GM12878 (cell line): ENCODE data around the gene CCDC144A. TPM values are rescaled to one million over a fixed set of nuclear protein-coding genes. Genes with fewer than 3 reads are reported as not detected.
"Not testable (repeated sequence)": the region's sequence is repeated elsewhere in the genome, so short reads cannot be mapped to it uniquely, and the experiment has no call there.

Experiments
- ATAC-seq: fragments of 200-7000 bp; cut with Tn5 transposase; 3 replicates; pipeline ENCODE4 v1.9.1; 2020; ENCODE audit warnings: mild to moderate bottlenecking, moderate library complexity
- BruUV-seq: library from RNA; stranded (reverse); fragments of 400-500 nt; replicated peaks from 2 replicates; lab custom pipeline; 2021; lab: Mats Ljungman, UMichigan
- CTCF ChIA-PET: fragments of 300-600 bp; sonication (Branson Sonifier 250); formaldehyde crosslinking; extraction: SDS; loops from one replicate; lab custom pipeline; 2021; ENCODE audit warnings: inconsistent platforms; lab: Yijun Ruan, JAX
- POLR2A ChIA-PET: fragments of 350-600 bp; formaldehyde crosslinking; extraction: SDS; loops from one replicate; lab custom pipeline; 2021; ENCODE audit warnings: inconsistent platforms; lab: Charles Lee
- RAD21 ChIA-PET: fragments of 300-600 bp; sonication (Branson Sonifier 250); formaldehyde crosslinking; loops from one replicate; lab custom pipeline; 2023; ENCODE audit warnings: antibody characterized with exemption; ENCODE audit not compliant: unreplicated experiment; lab: Charles Lee
- SMC1A ChIA-PET: fragments of 300-600 bp; sonication (Branson Sonifier 250); formaldehyde crosslinking; loops from one replicate; lab custom pipeline; 2023; ENCODE audit not compliant: unreplicated experiment, uncharacterized antibody; lab: Charles Lee
- DNase-seq: peaks from one replicate; pipeline ENCODE4 v3.0.0-alpha.2; 2011; ENCODE audit warnings: low read depth, low spot score
- FAIRE-seq: peaks from 3 replicates; lab custom pipeline; 2011; peaks lifted over from hg19 to GRCh38; lab: Jason Lieb, UNC
- H2AFZ ChIP-seq: 2 replicates; pipeline ENCODE4 v1.6.0; 2011; ENCODE audit warnings: low read depth, low read length, control low read depth; ENCODE audit not compliant: control insufficient read depth
- H3K27ac ChIP-seq: 2 replicates; pipeline ENCODE4 v1.5.1; 2011; ENCODE audit warnings: control low read depth; ENCODE audit not compliant: control insufficient read depth, insufficient read depth
- H3K27me3 ChIP-seq, 2 experiments: replicated peaks in 1 of 2; 2 replicates each; pipeline versions ENCODE4 v1.6.0 to v1.6.1; 2011; ENCODE audit warnings: low read length in 1 of 2; ENCODE audit not compliant: control insufficient read depth in 2 of 2, insufficient read depth in 2 of 2
- H3K36me3 ChIP-seq, 2 experiments: 2 replicates each; pipeline ENCODE4 v1.5.1; 2011; ENCODE audit warnings: low read length in 1 of 2; ENCODE audit not compliant: control insufficient read depth in 2 of 2, insufficient read depth in 2 of 2
- H3K4me1 ChIP-seq: 2 replicates; pipeline ENCODE4 v1.6.1; 2011; ENCODE audit warnings: mild to moderate bottlenecking, low read length, moderate library complexity, mixed read lengths; ENCODE audit not compliant: control insufficient read depth, insufficient read depth
- H3K4me2 ChIP-seq: 2 replicates; pipeline ENCODE4 v1.6.0; 2011; ENCODE audit warnings: control low read depth; ENCODE audit not compliant: control insufficient read depth, insufficient read depth
- H3K4me3 ChIP-seq: fragments of 200-600 bp; sonication (generic); 2 replicates; pipeline ENCODE4 v1.5.1; 2016
- H3K79me2 ChIP-seq: 2 replicates; pipeline ENCODE4 v1.6.0; 2011; ENCODE audit warnings: low read length; ENCODE audit not compliant: control insufficient read depth, insufficient read depth
- H3K9ac ChIP-seq: 2 replicates; pipeline ENCODE4 v1.8.0; 2011; ENCODE audit warnings: low read length, control low read depth, mixed read lengths; ENCODE audit not compliant: control insufficient read depth, insufficient read depth
- H3K9me3 ChIP-seq: replicated peaks from 3 replicates; pipeline ENCODE4 v1.5.1; 2011; ENCODE audit warnings: mild to moderate bottlenecking, low read length; ENCODE audit not compliant: control insufficient read depth, insufficient read depth
- H4K20me1 ChIP-seq: 2 replicates; pipeline ENCODE4 v1.6.0; 2011; ENCODE audit not compliant: control insufficient read depth, insufficient read depth
- BCL3 ChIP-seq: IDR thresholded peaks from 2 replicates; pipeline ENCODE4 v1.6.1; 2011; ENCODE audit warnings: borderline replicate concordance, low read depth, mild to moderate bottlenecking, moderate library complexity, low read length; ENCODE audit not compliant: insufficient read depth, poor library complexity, severe bottlenecking
- WGBS: methylation state at CpG from one replicate; pipeline ENCODE4 v1.1.6; 2016; ENCODE audit warnings: low lambda C conversion rate; ENCODE audit not compliant: insufficient replicate concordance, insufficient coverage; ENCODE audit errors: missing lambda C conversion rate; 5-methylcytosine and 5-hydroxymethylcytosine counted together
- in situ Hi-C: fragments of 300-500 bp; cut with MboI; formaldehyde crosslinking; loops from 9 replicates; pipeline ENCODE4 v1.14.3; 2018; ENCODE audit warnings: mixed read lengths
- intact Hi-C: fragments of 100-400 bp; cut with micrococcal nuclease; formaldehyde crosslinking; loops from one replicate; pipeline ENCODE4 v1.14.2; 2022; ENCODE audit not compliant: unreplicated experiment
- polyA plus RNA-seq, 11 experiments: library from polyadenylated mRNA; depleted of rRNA in 4 of 11; unstranded in 6 of 11; stranded (reverse) in 5 of 11; fragments of >200 nt; fragmentation: Nextera tagmentation in 4 of 11; fragmentation: Illumina TruSeq in 1 of 11; extraction: Ambion mirVana in 4 of 11; extraction: Trizol in 1 of 11; gene quantifications; 1 replicate in 1 of 11; 2 replicates in 10 of 11; pipeline versions ENCODE4 v1.2.1 to v1.2.3, GENCODE V29; 2011 to 2016; ENCODE audit warnings: inconsistent platforms in 2 of 11, missing spikeins in 2 of 11, low read depth in 1 of 11
- total RNA-seq, 4 experiments: library from RNA; depleted of rRNA in 3 of 4; stranded (reverse); fragments of >200 nt in 3 of 4; fragmentation: Illumina TruSeq in 1 of 4; extraction: Trizol in 1 of 4; gene quantifications; 2 replicates each; pipeline versions ENCODE4 v1.2.1 to v1.2.3, GENCODE V29; 2013 to 2021

CCDC144A gene
- total and polyA plus RNA-seq, 10 of the 15 experiments (the other 5 are each of a cell fraction or from before 2014, with no cell fraction given): 0.05 to 1.7 (median 0.79) TPM

- POLR2A ChIA-PET, BruUV-seq, H4K20me1 ChIP-seq, RAD21 ChIA-PET, H3K79me2 ChIP-seq, CTCF ChIA-PET, H3K27ac ChIP-seq, H3K36me3 ChIP-seq, H3K27me3 ChIP-seq, H3K9ac ChIP-seq, in situ Hi-C loops, DNase-seq, SMC1A ChIA-PET, H3K4me1 ChIP-seq, H3K4me2 ChIP-seq, H3K4me3 ChIP-seq, intact Hi-C loops, ATAC-seq, FAIRE-seq, H2AFZ ChIP-seq, H3K9me3 ChIP-seq: not testable (repeated sequence)
- peak; percentile 34 for TF ChIP-seq BCL3
- 69% methylated on average over 2 of the region's 4 CpGs for whole genome bisulfite sequencing
Observed at GRCh38 chr17:16686019-16686418, 4.0 kb upstream of the CCDC144A start.

GRCh38 chr17:16687151-16687550 lies 2.9 kb upstream of the CCDC144A start:
- H3K27ac ChIP-seq, intact Hi-C loops, in situ Hi-C loops: not testable (repeated sequence)

GRCh38 chr17:16690447-16690846 lies 406 bp downstream of the CCDC144A start:
- H3K4me2 ChIP-seq, RAD21 ChIA-PET, H3K9ac ChIP-seq, H3K36me3 ChIP-seq, H4K20me1 ChIP-seq, DNase-seq, H2AFZ ChIP-seq, POLR2A ChIA-PET, H3K27me3 ChIP-seq, ATAC-seq, H3K4me3 ChIP-seq, FAIRE-seq, H3K9me3 ChIP-seq, H3K4me1 ChIP-seq, H3K27ac ChIP-seq, in situ Hi-C loops, H3K79me2 ChIP-seq, BruUV-seq, SMC1A ChIA-PET, intact Hi-C loops: not testable (repeated sequence)
- WGBS: 70% methylated on average over 25 of the region's 30 CpGs
- CTCF ChIA-PET: interaction anchor here (1.0 to 1.2 kb wide), 3 partner anchors 26 to 103 kb away, joined by 3 to 4 read pairs (median 4); no protein-coding TSS in a partner anchor

More at GRCh38 chr17:16687151-16687550, 2.9 kb upstream of the CCDC144A start:
- H4K20me1 ChIP-seq, FAIRE-seq, DNase-seq, CTCF ChIA-PET, ATAC-seq, H3K4me2 ChIP-seq, RAD21 ChIA-PET, H3K27me3 ChIP-seq, H3K9me3 ChIP-seq, SMC1A ChIA-PET, H3K9ac ChIP-seq, H3K4me3 ChIP-seq, BruUV-seq, H3K4me1 ChIP-seq, H3K36me3 ChIP-seq, H3K79me2 ChIP-seq, POLR2A ChIA-PET, H2AFZ ChIP-seq: not testable (repeated sequence)
- 57% methylated on average over 5 of the region's 5 CpGs for WGBS
